Superior temporal gyrus (tissue), 1 donor: Measurements from ENCODE around the gene ROBO3.

ENCODE experiments used
- DNase-seq: peaks from one replicate; pipeline ENCODE4 v3.0.0-alpha.2; 2016; ENCODE audit errors: extremely low spot score

ROBO3 gene

GRCh38 chr11:124876818-124877630 is 11.8 kb downstream of the ROBO3 start:
- DNase-seq, result no peak

GRCh38 chr11:124877631-124877909 is 12.3 kb downstream of the ROBO3 start:
- DNase-seq, result no peak

- no peak for DNase-seq
These were observed 12.9 kb downstream of the ROBO3 start for GRCh38 chr11:124877910-124878758.

GRCh38 chr11:124878759-124879492 is 13.7 kb downstream of the ROBO3 start:
- no peak for DNase-seq

GRCh38 chr11:124879493-124880289 is 14.5 kb downstream of the ROBO3 start:
- DNase-seq, result no peak

GRCh38 chr11:124880290-124880611 is 15.0 kb downstream of the ROBO3 start:
- DNase-seq, result no peak

- DNase-seq, result no peak
These were observed 15.7 kb downstream of the ROBO3 start for GRCh38 chr11:124880958-124881357.

GRCh38 chr11:124882339-124883071 is 17.3 kb downstream of the ROBO3 start:
- no peak for DNase-seq

GRCh38 chr11:124884340-124884739 is 19.1 kb downstream of the ROBO3 start:
- DNase-seq, result no peak

GRCh38 chr11:124884869-124885479 is 19.7 kb downstream of the ROBO3 start:
- DNase-seq, result no peak

- no peak for DNase-seq
These were observed 21.2 kb downstream of the ROBO3 start for GRCh38 chr11:124886476-124886875.

- no peak for DNase-seq
These were observed 21.9 kb downstream of the ROBO3 start for GRCh38 chr11:124886978-124887666.

- DNase-seq, result no peak
These were observed 22.4 kb downstream of the ROBO3 start for GRCh38 chr11:124887667-124888013.

- no peak for DNase-seq
These were observed 24.2 kb downstream of the ROBO3 start for GRCh38 chr11:124889191-124890091.

- DNase-seq, result no peak
These were observed 24.9 kb downstream of the ROBO3 start for GRCh38 chr11:124890151-124890550.

GRCh38 chr11:124890683-124891372 is 25.6 kb downstream of the ROBO3 start:
- no peak for DNase-seq

GRCh38 chr11:124891373-124891861 is 26.2 kb downstream of the ROBO3 start:
- DNase-seq, result no peak

- DNase-seq, result no peak
These were observed 26.9 kb downstream of the ROBO3 start for GRCh38 chr11:124892146-124892545.
